ENCODE data around the gene LYPD3. TPM values are rescaled to one million over a fixed set of nuclear protein-coding genes. Genes with fewer than 3 reads are reported as not detected.

LYPD3 gene
- total RNA-seq, 3 donors from 2014 or later: 0.23 to 1.5 (median 0.46) TPM

DNA sequence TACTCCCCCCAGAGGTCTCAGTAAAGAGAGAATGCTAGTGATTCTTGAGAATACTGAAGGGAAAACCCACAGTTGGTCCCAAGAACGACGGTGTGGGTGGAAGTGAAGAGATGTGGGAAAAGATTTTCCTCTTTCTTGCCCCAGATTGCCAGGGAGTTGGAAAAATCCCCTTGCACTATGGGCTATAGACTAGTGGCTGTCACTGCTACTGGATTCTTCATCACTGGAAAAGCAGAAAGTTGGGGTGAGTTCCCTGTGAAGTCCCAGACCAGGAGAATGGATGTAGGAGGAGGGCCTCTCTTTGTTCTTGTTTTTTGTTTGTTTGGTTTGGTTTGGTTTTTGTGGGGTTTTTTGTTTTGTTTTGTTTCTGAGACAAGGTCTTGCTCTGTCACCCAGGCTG is 11.4 kb downstream of the LYPD3 start:
- no peak for DNase-seq
- ATAC-seq: no peak
- H3K4me3 ChIP-seq: no peak overlapping the region
- H3K9me3 ChIP-seq: no peaks in the 10 kb centered on the region
- no peak for TF ChIP-seq CTCF (IDR thresholded peaks at IDR 0.05)
- intact Hi-C loops (cut with DNase I, micrococcal nuclease): no loop called here
- no peaks in the 10 kb centered on the region for H3K36me3 ChIP-seq (ENCODE audit: low read depth)
- peaks cover 9% of the 10 kb centered on the region for H3K4me1 ChIP-seq (ENCODE audit: low read depth)

DNA sequence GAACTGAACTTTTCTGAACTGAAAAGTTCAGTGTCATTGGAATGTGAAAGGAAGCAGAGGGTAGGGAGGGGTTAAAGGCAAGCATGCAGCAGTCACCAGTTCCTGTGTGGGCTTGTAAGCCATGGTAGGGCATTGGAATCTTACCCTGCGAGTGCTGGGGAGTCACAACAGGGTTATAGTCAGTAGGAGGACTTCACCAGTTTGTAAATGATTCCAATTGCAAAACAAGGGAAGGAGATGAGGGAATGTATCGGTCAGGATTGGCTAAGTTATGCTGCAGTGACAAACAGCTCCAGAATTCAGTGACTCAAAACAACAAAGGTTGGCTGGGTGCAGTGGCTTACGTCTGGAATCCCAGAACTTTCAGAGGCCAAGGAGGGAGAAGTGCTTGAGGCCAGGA is 12.8 kb downstream of the LYPD3 start:
- H3K4me3 ChIP-seq: no peak overlapping the region
- intact Hi-C loops (cut with DNase I, micrococcal nuclease): no loop called here
- H3K36me3 ChIP-seq (ENCODE audit: low read depth): no peaks in the 10 kb centered on the region
- H3K4me1 ChIP-seq (ENCODE audit: low read depth): peaks cover 9% of the 10 kb centered on the region
- no peaks in the 10 kb centered on the region for H3K9me3 ChIP-seq
- ATAC-seq (no peak), DNase-seq (no peak)
- no peak for TF ChIP-seq CTCF (IDR thresholded peaks at IDR 0.05)

DNA sequence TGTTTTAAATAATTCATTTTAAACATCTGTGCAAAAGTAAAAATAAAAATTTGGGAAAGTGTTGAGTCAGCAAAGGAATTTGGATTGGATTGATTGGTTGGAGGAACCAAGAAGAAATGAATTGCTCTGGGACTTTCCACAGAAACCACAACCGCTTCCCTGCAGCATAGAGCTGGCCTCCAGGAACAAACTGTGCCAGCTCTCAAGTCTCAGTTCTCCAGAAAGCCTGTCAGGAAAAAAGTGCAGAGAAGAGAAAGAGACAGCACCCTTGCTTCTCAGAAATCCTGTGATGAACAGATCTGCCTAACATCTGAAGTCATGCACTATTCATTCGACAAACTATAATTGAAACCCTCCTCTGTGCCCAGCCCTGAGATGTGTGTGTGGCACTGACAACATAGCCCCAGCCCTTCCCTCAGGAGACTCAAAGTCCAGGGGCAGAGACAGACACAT is 14.8 kb downstream of the LYPD3 start:
- Histone ChIP-seq H3K4me1 (ENCODE audit: low read depth) (peaks cover 6% of the 10 kb centered on the region), H3K9me3 (no peaks in the 10 kb centered on the region), H3K4me3 (no peak overlapping the region), H3K36me3 (ENCODE audit: low read depth) (no peaks in the 10 kb centered on the region)
- intact Hi-C loops (cut with DNase I, micrococcal nuclease): no loop called here
- TF ChIP-seq CTCF (IDR thresholded peaks at IDR 0.05): no peak
- no peak for DNase-seq
- peak; percentile 40 for ATAC-seq

DNA sequence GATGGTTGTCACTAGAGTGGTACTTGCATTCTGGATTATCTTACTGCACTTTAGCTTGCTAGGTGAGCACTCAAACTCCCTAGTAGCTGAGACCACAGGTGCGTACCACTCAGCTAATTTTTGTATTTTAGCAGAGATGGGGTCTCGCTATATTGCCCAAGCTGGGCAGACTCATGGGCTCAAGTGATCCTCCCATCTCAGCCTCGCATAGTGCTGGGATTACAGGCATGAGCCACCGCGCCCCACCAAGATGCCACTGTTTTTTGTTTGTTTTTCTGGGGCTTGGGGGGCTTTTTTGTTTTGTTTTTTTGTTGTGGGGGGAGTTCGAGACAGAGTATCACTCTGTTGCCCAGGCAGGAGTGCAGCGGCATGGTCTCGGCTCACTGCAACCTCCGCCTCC is 17.8 kb downstream of the LYPD3 start:
- no peak for TF ChIP-seq CTCF (IDR thresholded peaks at IDR 0.05)
- intact Hi-C loops (cut with DNase I, micrococcal nuclease): loop anchor here (5.0 kb wide), 2 partner anchors 70 to 75 kb away; no protein-coding TSS in a partner anchor
- Histone ChIP-seq H3K4me3 (no peak overlapping the region), H3K9me3 (no peaks in the 10 kb centered on the region), H3K36me3 (ENCODE audit: low read depth) (no peaks in the 10 kb centered on the region), H3K4me1 (ENCODE audit: low read depth) (no peaks in the 10 kb centered on the region)
- DNase-seq (no peak), ATAC-seq (no peak)

- intact Hi-C loops (cut with DNase I, micrococcal nuclease): loop anchor here (5.0 kb wide), 2 partner anchors 70 to 75 kb away; no protein-coding TSS in a partner anchor
- no peaks in the 10 kb centered on the region for H3K4me1 ChIP-seq (ENCODE audit: low read depth)
- no peak overlapping the region for H3K4me3 ChIP-seq
- peak; percentile 93 for TF ChIP-seq CTCF (IDR thresholded peaks at IDR 0.05)
- ATAC-seq: peak; percentile 94
- no peaks in the 10 kb centered on the region for H3K9me3 ChIP-seq
- DNase-seq: peak; percentile 76 to 87 (median 77)
- H3K36me3 ChIP-seq (ENCODE audit: low read depth): no peaks in the 10 kb centered on the region
Measured at GRCh38 chr19:43446746-43447489, 18.5 kb downstream of the LYPD3 start.
